ENCODE data around the gene LSG1.
"Not testable (repeated sequence)": the region's sequence is repeated elsewhere in the genome, so short reads cannot be mapped to it uniquely, and the experiment has no call there.

The LSG1 gene

GRCh38 chr3:194605314-194605713 lies 66.7 kb downstream of the LSG1 start:
- H3K4me3 ChIP-seq (ENCODE audit: low read length); H3K36me3 ChIP-seq (ENCODE audit: control insufficient read depth, insufficient read depth, low read length); H3K9me3 ChIP-seq (ENCODE audit: control insufficient read depth, low read length); H3K4me1 ChIP-seq (ENCODE audit: control insufficient read depth, insufficient read depth, low read length); H3K27me3 ChIP-seq (ENCODE audit: control insufficient read depth, insufficient read depth, low read length); H3K9ac ChIP-seq (ENCODE audit: low read length): not testable (repeated sequence)

- H3K9me3 ChIP-seq (ENCODE audit: control insufficient read depth, low read length) = no peaks in the 10 kb centered on the region
- no peaks in the 10 kb centered on the region for H3K4me1 ChIP-seq (ENCODE audit: control insufficient read depth, insufficient read depth, low read length)
- H3K36me3 ChIP-seq (ENCODE audit: control insufficient read depth, insufficient read depth, low read length) = no peaks in the 10 kb centered on the region
- no peaks in the 10 kb centered on the region for H3K27me3 ChIP-seq (ENCODE audit: control insufficient read depth, insufficient read depth, low read length)
- no peak overlapping the region for H3K4me3 ChIP-seq (ENCODE audit: low read length)
- H3K9ac ChIP-seq (ENCODE audit: low read length) = no peak overlapping the region
Observed at GRCh38 chr3:194604837-194605236, 67.2 kb downstream of the LSG1 start.

GRCh38 chr3:194604126-194604525 lies 67.9 kb downstream of the LSG1 start:
- Histone ChIP-seq H3K4me3 (ENCODE audit: low read length) (no peak overlapping the region), H3K27me3 (ENCODE audit: control insufficient read depth, insufficient read depth, low read length) (no peaks in the 10 kb centered on the region), H3K9ac (ENCODE audit: low read length) (no peak overlapping the region), H3K36me3 (ENCODE audit: control insufficient read depth, insufficient read depth, low read length) (no peaks in the 10 kb centered on the region), H3K9me3 (ENCODE audit: control insufficient read depth, low read length) (no peaks in the 10 kb centered on the region), H3K4me1 (ENCODE audit: control insufficient read depth, insufficient read depth, low read length) (no peaks in the 10 kb centered on the region)

GRCh38 chr3:194602669-194603171 lies 69.3 kb downstream of the LSG1 start:
- Histone ChIP-seq H3K36me3 (ENCODE audit: control insufficient read depth, insufficient read depth, low read length) (no peaks in the 10 kb centered on the region), H3K9me3 (ENCODE audit: control insufficient read depth, low read length) (no peaks in the 10 kb centered on the region), H3K9ac (ENCODE audit: low read length) (no peak overlapping the region), H3K4me1 (ENCODE audit: control insufficient read depth, insufficient read depth, low read length) (no peaks in the 10 kb centered on the region), H3K4me3 (ENCODE audit: low read length) (no peak overlapping the region), H3K27me3 (ENCODE audit: control insufficient read depth, insufficient read depth, low read length) (no peaks in the 10 kb centered on the region)

- Histone ChIP-seq H3K36me3 (ENCODE audit: control insufficient read depth, insufficient read depth, low read length) (no peaks in the 10 kb centered on the region), H3K9ac (ENCODE audit: low read length) (no peak overlapping the region)
Observed at GRCh38 chr3:194598771-194599557, 73.0 kb downstream of the LSG1 start.

GRCh38 chr3:194596906-194597305 lies 75.1 kb downstream of the LSG1 start:
- Histone ChIP-seq H3K36me3 (ENCODE audit: control insufficient read depth, insufficient read depth, low read length) (no peaks in the 10 kb centered on the region), H3K9ac (ENCODE audit: low read length) (no peak overlapping the region), H3K4me3 (ENCODE audit: low read length) (no peak overlapping the region), H3K27me3 (ENCODE audit: control insufficient read depth, insufficient read depth, low read length) (no peaks in the 10 kb centered on the region), H3K9me3 (ENCODE audit: control insufficient read depth, low read length) (no peaks in the 10 kb centered on the region), H3K4me1 (ENCODE audit: control insufficient read depth, insufficient read depth, low read length) (peaks cover 4% of the 10 kb centered on the region)

More at GRCh38 chr3:194598771-194599557, 73.0 kb downstream of the LSG1 start:
- no peaks in the 10 kb centered on the region for H3K4me1 ChIP-seq (ENCODE audit: control insufficient read depth, insufficient read depth, low read length)
- H3K27me3 ChIP-seq (ENCODE audit: control insufficient read depth, insufficient read depth, low read length) = no peaks in the 10 kb centered on the region
- H3K4me3 ChIP-seq (ENCODE audit: low read length) = no peak overlapping the region
- H3K9me3 ChIP-seq (ENCODE audit: control insufficient read depth, low read length) = no peaks in the 10 kb centered on the region

GRCh38 chr3:194592798-194593752 lies 78.9 kb downstream of the LSG1 start:
- Histone ChIP-seq H3K27me3 (ENCODE audit: control insufficient read depth, insufficient read depth, low read length) (no peaks in the 10 kb centered on the region), H3K9ac (ENCODE audit: low read length) (no peak overlapping the region), H3K9me3 (ENCODE audit: control insufficient read depth, low read length) (no peaks in the 10 kb centered on the region), H3K4me3 (ENCODE audit: low read length) (no peak overlapping the region), H3K4me1 (ENCODE audit: control insufficient read depth, insufficient read depth, low read length) (peaks cover 4% of the 10 kb centered on the region), H3K36me3 (ENCODE audit: control insufficient read depth, insufficient read depth, low read length) (no peaks in the 10 kb centered on the region)

All from mucosa of stomach (tissue), 1 donor.